Cardiac muscle cell (in vitro differentiated cells and primary cell): ENCODE measurements around the gene PPFIA4. TPM values are rescaled to one million over a fixed set of nuclear protein-coding genes. Genes with fewer than 3 reads are reported as not detected.

Experiments
- DNase-seq, 2 donors: peaks; one replicate each; pipeline versions ENCODE4 v3.0.0 to v3.0.0-alpha.2; 2010 to 2017; ENCODE audit warnings: low read depth in 1 of 2, low spot score in 1 of 2
- H3K27ac ChIP-seq: fragments of 200-600 bp; sonication (generic); 2 replicates; pipeline ENCODE4 v1.5.1; 2016
- H3K27me3 ChIP-seq: fragments of 200-600 bp; sonication (generic); 2 replicates; pipeline ENCODE4 v1.6.0; 2016; ENCODE audit warnings: control low read depth
- H3K36me3 ChIP-seq: fragments of 200-600 bp; sonication (generic); 2 replicates; pipeline ENCODE4 v1.5.1; 2016; ENCODE audit warnings: control low read depth
- H3K4me1 ChIP-seq: fragments of 200-600 bp; sonication (generic); 2 replicates; pipeline ENCODE4 v1.8.1; 2017; ENCODE audit warnings: low read depth, mild to moderate bottlenecking, mixed run types
- H3K4me3 ChIP-seq: fragments of 200-600 bp; sonication (generic); 2 replicates; pipeline ENCODE4 v1.5.1; 2016; ENCODE audit warnings: mild to moderate bottlenecking
- H3K9me3 ChIP-seq: fragments of 200-600 bp; sonication (generic); 2 replicates; pipeline ENCODE4 v1.5.1; 2017; ENCODE audit warnings: low read depth, mild to moderate bottlenecking, control low read depth
- CTCF ChIP-seq: IDR thresholded peaks from 2 replicates; pipeline ENCODE4 v1.5.1; 2012; ENCODE audit warnings: low read depth, mild to moderate bottlenecking, low read length
- polyA plus RNA-seq: library from polyadenylated mRNA; unstranded; fragments of >200 nt; fragmentation: Nextera tagmentation; extraction: Ambion mirVana; gene quantifications from 2 replicates; pipeline ENCODE4 v1.2.1, GENCODE V29; 2016
- total RNA-seq: library from RNA; depleted of rRNA; stranded (reverse); fragments of >200 nt; gene quantifications from 2 replicates; pipeline ENCODE4 v1.2.3, GENCODE V29; 2016

Gene PPFIA4
- total and polyA plus RNA-seq, 2 experiments from 2014 or later = 97.5 to 207 TPM

- H3K27ac ChIP-seq = no peak overlapping the region
- no peaks in the 10 kb centered on the region for H3K9me3 ChIP-seq
- no peaks in the 10 kb centered on the region for H3K27me3 ChIP-seq
- no peak for TF ChIP-seq CTCF
- no peak overlapping the region for H3K4me3 ChIP-seq
- peaks cover 66% of the 10 kb centered on the region for H3K36me3 ChIP-seq
- H3K4me1 ChIP-seq = peaks cover 7% of the 10 kb centered on the region
- no peak for DNase-seq
These were observed 28.4 kb downstream of the PPFIA4 start for GRCh38 chr1:203054642-203055041.

GRCh38 chr1:203055161-203055799, 29.0 kb downstream of the PPFIA4 start:
- H3K4me1 ChIP-seq = peaks cover 7% of the 10 kb centered on the region
- H3K9me3 ChIP-seq = no peaks in the 10 kb centered on the region
- H3K36me3 ChIP-seq = peaks cover 65% of the 10 kb centered on the region
- H3K4me3 ChIP-seq = no peak overlapping the region
- H3K27me3 ChIP-seq = no peaks in the 10 kb centered on the region
- no peak overlapping the region for H3K27ac ChIP-seq
- no peak for TF ChIP-seq CTCF
- DNase-seq = no peak

DNA sequence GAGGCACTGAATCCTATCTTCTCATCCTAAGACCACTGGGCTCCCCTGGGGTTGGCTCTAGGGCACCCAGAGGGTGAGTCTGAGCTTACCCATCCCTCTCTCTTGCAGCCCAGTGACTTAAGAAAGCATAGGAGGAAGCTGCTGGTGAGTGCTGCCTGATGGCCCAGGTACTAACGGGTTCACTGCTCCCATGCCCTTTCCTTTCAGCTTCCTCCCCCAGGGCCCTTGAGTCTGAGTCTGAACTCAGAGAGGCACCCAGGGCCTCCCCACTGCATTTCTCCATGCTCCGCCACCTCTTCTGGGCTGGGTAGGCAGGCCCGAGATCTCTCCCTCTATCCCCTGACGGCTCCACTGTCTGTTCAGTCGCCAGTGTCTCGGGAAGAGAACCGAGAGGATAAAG, 29.7 kb downstream of the PPFIA4 start:
- no peaks in the 10 kb centered on the region for H3K9me3 ChIP-seq
- no peak overlapping the region for H3K4me3 ChIP-seq
- H3K27me3 ChIP-seq = no peaks in the 10 kb centered on the region
- no peak for DNase-seq
- TF ChIP-seq CTCF = no peak
- H3K4me1 ChIP-seq = peaks cover 7% of the 10 kb centered on the region
- H3K36me3 ChIP-seq = peaks cover 73% of the 10 kb centered on the region
- H3K27ac ChIP-seq = no peak overlapping the region

DNA sequence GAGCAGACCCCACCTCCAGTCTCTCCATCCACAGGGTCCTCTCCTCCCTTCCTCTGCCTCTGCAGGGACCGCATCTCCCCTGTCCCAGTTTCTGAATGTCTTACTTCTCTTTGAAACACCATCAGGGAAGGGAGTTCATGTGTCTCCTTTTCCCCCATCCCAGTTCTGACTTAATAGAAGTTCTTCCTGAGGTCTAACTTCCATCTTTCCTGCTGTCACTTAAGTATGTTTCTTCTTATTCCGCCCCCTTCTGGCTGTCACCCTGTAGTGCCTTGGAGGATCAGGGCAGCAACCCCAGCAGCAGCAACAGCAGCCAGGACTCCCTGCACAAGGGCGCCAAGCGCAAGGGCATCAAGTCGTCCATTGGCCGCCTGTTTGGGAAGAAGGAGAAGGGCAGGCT, 30.2 kb downstream of the PPFIA4 start:
- TF ChIP-seq CTCF = no peak
- Histone ChIP-seq H3K27me3 (no peaks in the 10 kb centered on the region), H3K4me1 (peaks cover 6% of the 10 kb centered on the region), H3K27ac (no peak overlapping the region), H3K4me3 (no peak overlapping the region), H3K9me3 (no peaks in the 10 kb centered on the region), H3K36me3 (peaks cover 76% of the 10 kb centered on the region)
- no peak for DNase-seq

DNA sequence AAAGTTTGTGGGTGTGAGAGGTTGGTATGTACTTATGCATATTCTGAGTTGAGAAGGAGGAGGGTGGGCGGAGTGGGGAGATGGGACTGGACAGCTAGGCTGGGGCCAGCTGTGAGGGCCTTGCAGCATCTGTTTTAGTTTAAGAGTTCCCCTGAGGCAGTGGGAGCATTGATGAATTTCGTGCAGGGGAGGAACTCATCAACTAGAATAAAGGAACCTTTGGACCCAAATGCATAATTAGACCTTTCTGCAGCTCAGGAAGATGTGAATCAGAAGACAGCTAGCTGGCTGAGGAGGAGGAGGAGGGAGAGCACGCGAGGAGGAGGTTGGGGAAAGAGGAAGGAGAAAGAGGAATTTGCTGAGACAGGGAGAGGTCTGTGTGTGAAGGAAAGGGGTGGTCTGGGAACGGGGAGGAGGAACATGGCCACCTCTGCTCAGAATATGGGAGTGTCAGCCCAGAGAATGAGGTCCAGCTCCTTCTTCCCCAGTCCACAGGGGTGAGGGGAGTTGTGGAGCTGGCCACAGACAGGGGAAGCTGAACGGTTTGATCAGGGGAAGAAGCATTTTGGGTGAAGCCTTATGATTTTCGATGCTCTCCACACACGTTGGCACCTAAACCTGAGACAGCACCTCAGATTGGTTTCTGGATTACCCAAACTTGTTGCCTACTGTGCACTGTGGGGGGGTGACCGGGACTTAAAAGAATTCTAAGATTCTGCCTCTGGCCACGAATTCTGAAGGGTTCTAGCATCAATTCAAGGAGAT, 31.8 kb downstream of the PPFIA4 start:
- no peak overlapping the region for H3K4me3 ChIP-seq
- no peaks in the 10 kb centered on the region for H3K27me3 ChIP-seq
- H3K4me1 ChIP-seq = no peaks in the 10 kb centered on the region
- DNase-seq = no peak
- TF ChIP-seq CTCF = no peak
- no peak overlapping the region for H3K27ac ChIP-seq
- no peaks in the 10 kb centered on the region for H3K9me3 ChIP-seq
- H3K36me3 ChIP-seq = peaks cover 73% of the 10 kb centered on the region
